ENCODE results near the gene TPK1. TPM values are rescaled to one million over a fixed set of nuclear protein-coding genes. Genes with fewer than 3 reads are reported as not detected.
A peak's percentile ranks its signal among the peaks of the same experiment; 100 is the strongest.

The TPK1 gene
- total and polyA plus RNA-seq, 4 donors: 3.5 to 15.5 (median 7.8) TPM

DNA sequence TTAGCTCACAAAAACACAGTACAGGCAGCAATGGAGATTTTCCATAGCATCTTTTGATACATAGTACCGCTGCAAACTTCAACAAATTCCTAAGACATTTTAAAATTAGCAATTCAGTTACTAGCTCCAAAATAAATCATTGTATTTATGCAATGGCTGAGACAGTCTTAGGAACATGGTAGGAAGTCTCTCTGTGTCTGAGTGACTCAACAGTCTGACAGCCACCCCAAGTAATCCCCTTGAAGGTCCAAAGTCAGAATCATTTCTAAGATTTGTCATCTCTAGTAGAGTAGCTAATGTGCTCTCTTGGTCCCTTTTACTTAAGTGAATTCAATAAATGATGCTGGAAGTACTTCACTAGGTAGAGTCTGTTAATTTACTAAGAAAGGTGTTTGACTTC is 338.6 kb downstream of the TPK1 start:
- Histone ChIP-seq H3K27me3 (ENCODE audit: control insufficient read depth, insufficient read depth, low read length) (no peaks in the 10 kb centered on the region), H3K36me3 (ENCODE audit: control insufficient read depth, insufficient read depth, low read length) (no peaks in the 10 kb centered on the region), H3K4me1 (ENCODE audit: control insufficient read depth, insufficient read depth, low read length) (no peaks in the 10 kb centered on the region), H3K9me3 (ENCODE audit: control insufficient read depth, insufficient read depth, low read length) (no peaks in the 10 kb centered on the region), H3K4me3 (ENCODE audit: low read depth, low read length) (no peak overlapping the region), H3K27ac (ENCODE audit: low read depth, low read length) (no peak overlapping the region)
- WGBS (ENCODE audit: insufficient coverage): no CpG with 5 or more reads among the region's 1 CpG
- DNase-seq (ENCODE audit: low read depth in 4 of 6, low spot score in 6 of 6): no peak

GRCh38 chr7:144494355-144494754 is 341.5 kb downstream of the TPK1 start:
- no peak overlapping the region for H3K4me3 ChIP-seq (ENCODE audit: low read depth, low read length)
- no peaks in the 10 kb centered on the region for H3K36me3 ChIP-seq (ENCODE audit: control insufficient read depth, insufficient read depth, low read length)
- H3K27ac ChIP-seq (ENCODE audit: low read depth, low read length): no peak overlapping the region
- H3K9me3 ChIP-seq (ENCODE audit: control insufficient read depth, insufficient read depth, low read length): no peaks in the 10 kb centered on the region
- 86% methylated on average over 1 of the region's 1 CpG for WGBS (ENCODE audit: insufficient coverage)
- no peaks in the 10 kb centered on the region for H3K4me1 ChIP-seq (ENCODE audit: control insufficient read depth, insufficient read depth, low read length)
- no peak for DNase-seq (ENCODE audit: low read depth in 4 of 6, low spot score in 6 of 6)
- H3K27me3 ChIP-seq (ENCODE audit: control insufficient read depth, insufficient read depth, low read length): no peaks in the 10 kb centered on the region

DNA sequence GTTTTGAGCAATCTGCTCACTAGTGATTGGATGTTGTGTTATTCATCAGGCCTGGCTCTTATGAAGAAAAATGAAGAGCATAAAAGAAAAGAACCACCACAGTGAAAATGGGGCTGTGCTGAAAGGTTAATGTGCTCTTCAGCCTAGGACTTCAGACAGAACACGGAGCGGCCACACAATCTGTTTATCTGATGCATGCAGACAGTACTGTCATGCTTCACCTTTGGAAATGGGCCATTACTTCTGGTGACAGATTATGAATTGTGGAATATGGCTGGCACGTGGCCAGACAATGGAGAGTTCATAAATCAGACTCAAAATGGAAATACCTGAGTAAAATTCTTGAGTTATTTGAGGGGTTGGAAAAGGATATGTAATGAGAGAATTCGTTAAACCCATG is 346.3 kb downstream of the TPK1 start:
- WGBS (ENCODE audit: insufficient coverage): 78% methylated on average over 4 of the region's 4 CpGs
- DNase-seq (ENCODE audit: low read depth in 4 of 6, low spot score in 6 of 6): peak in 1 of 6 donors; percentile 14

DNA sequence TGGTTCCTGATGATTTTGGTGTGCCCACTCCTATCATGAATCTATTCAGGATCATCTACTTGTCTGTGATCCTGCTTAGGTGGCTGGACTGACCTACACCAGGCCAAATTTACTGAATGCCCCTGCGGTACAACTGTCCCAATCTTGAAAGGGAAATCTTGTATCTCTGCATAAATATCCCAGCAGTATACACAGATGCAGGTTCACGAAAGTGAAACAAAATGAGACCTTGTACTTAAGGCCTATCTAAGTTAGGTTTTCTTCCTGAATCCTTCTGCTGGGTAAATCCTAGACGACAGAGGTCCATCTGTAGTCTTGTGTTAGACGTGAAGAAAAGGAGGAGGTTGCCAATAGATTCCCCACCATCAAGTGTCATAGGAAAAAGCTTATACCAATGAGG is 346.9 kb downstream of the TPK1 start:
- Histone ChIP-seq H3K27me3 (ENCODE audit: control insufficient read depth, insufficient read depth, low read length) (no peaks in the 10 kb centered on the region), H3K36me3 (ENCODE audit: control insufficient read depth, insufficient read depth, low read length) (no peaks in the 10 kb centered on the region), H3K27ac (ENCODE audit: low read depth, low read length) (no peak overlapping the region), H3K4me3 (ENCODE audit: low read depth, low read length) (no peak overlapping the region), H3K4me1 (ENCODE audit: control insufficient read depth, insufficient read depth, low read length) (no peaks in the 10 kb centered on the region), H3K9me3 (ENCODE audit: control insufficient read depth, insufficient read depth, low read length) (no peaks in the 10 kb centered on the region)
- DNase-seq (ENCODE audit: low read depth in 4 of 6, low spot score in 6 of 6): no peak
- 100% methylated on average over 1 of the region's 4 CpGs for WGBS (ENCODE audit: insufficient coverage)

More for the DNA sequence above, 346.3 kb downstream of the TPK1 start:
- H3K9me3 ChIP-seq (ENCODE audit: control insufficient read depth, insufficient read depth, low read length): no peaks in the 10 kb centered on the region
- no peaks in the 10 kb centered on the region for H3K4me1 ChIP-seq (ENCODE audit: control insufficient read depth, insufficient read depth, low read length)
- H3K27ac ChIP-seq (ENCODE audit: low read depth, low read length): no peak overlapping the region
- no peak overlapping the region for H3K4me3 ChIP-seq (ENCODE audit: low read depth, low read length)
- no peaks in the 10 kb centered on the region for H3K27me3 ChIP-seq (ENCODE audit: control insufficient read depth, insufficient read depth, low read length)
- H3K36me3 ChIP-seq (ENCODE audit: control insufficient read depth, insufficient read depth, low read length): no peaks in the 10 kb centered on the region

GRCh38 chr7:144487901-144488300 is 348.0 kb downstream of the TPK1 start:
- peak in 1 of 6 donors; percentile 56 for DNase-seq (ENCODE audit: low read depth in 4 of 6, low spot score in 6 of 6)
- WGBS (ENCODE audit: insufficient coverage): 20% methylated on average over 1 of the region's 3 CpGs
- H3K27ac ChIP-seq (ENCODE audit: low read depth, low read length): no peak overlapping the region

DNA sequence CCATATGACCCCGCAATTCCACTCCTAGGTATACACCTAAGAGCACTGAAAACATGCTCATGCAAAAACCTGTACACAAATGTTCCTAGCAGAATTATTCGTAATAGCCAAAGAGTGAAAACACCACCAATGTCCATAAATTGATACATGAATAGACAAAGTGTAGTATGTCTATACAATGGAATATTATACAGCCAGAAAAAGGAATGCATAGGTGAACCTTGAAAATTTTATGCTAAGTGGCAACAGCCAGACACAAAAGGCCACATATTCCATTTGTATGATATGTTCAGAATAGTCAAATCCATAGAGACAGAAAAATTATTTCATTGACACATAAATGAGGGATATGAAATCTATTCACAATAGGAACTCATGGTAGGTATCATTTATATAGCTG is 351.4 kb downstream of the TPK1 start:
- H3K4me1 ChIP-seq (ENCODE audit: control insufficient read depth, insufficient read depth, low read length): no peaks in the 10 kb centered on the region
- DNase-seq (ENCODE audit: low read depth in 4 of 6, low spot score in 6 of 6): no peak
- H3K36me3 ChIP-seq (ENCODE audit: control insufficient read depth, insufficient read depth, low read length): no peaks in the 10 kb centered on the region
- no peak overlapping the region for H3K4me3 ChIP-seq (ENCODE audit: low read depth, low read length)
- no CpG with 5 or more reads among the region's 2 CpGs for WGBS (ENCODE audit: insufficient coverage)
- H3K27me3 ChIP-seq (ENCODE audit: control insufficient read depth, insufficient read depth, low read length): no peaks in the 10 kb centered on the region
- no peak overlapping the region for H3K27ac ChIP-seq (ENCODE audit: low read depth, low read length)
- H3K9me3 ChIP-seq (ENCODE audit: control insufficient read depth, insufficient read depth, low read length): no peaks in the 10 kb centered on the region

More at GRCh38 chr7:144487901-144488300, 348.0 kb downstream of the TPK1 start:
- Histone ChIP-seq H3K4me3 (ENCODE audit: low read depth, low read length) (no peak overlapping the region), H3K9me3 (ENCODE audit: control insufficient read depth, insufficient read depth, low read length) (no peaks in the 10 kb centered on the region), H3K27me3 (ENCODE audit: control insufficient read depth, insufficient read depth, low read length) (no peaks in the 10 kb centered on the region), H3K4me1 (ENCODE audit: control insufficient read depth, insufficient read depth, low read length) (no peaks in the 10 kb centered on the region), H3K36me3 (ENCODE audit: control insufficient read depth, insufficient read depth, low read length) (no peaks in the 10 kb centered on the region)

DNA sequence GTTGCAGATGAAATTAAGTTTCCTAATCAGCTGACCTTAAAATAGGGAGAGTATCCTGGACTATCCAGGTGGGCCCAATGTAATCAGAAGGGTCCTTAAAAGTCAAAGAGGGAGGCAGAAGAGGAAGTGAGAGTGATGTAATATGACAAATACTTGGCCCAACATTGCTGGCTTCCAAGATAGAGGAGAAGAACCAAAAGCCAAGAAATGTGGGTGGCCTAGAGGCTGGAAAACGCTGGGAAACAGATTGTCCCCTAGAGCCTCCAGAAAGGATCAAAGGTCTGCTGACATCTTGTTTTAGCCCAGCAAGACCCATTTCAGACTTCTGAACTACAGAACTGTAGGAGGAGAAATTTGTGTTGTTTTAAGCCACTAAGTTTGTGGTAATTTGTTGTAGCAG is 352.7 kb downstream of the TPK1 start:
- no peaks in the 10 kb centered on the region for H3K27me3 ChIP-seq (ENCODE audit: control insufficient read depth, insufficient read depth, low read length)
- no peak for DNase-seq (ENCODE audit: low read depth in 4 of 6, low spot score in 6 of 6)
- H3K4me1 ChIP-seq (ENCODE audit: control insufficient read depth, insufficient read depth, low read length): no peaks in the 10 kb centered on the region
- WGBS (ENCODE audit: insufficient coverage): 57% methylated on average over 1 of the region's 1 CpG
- no peaks in the 10 kb centered on the region for H3K36me3 ChIP-seq (ENCODE audit: control insufficient read depth, insufficient read depth, low read length)
- no peak overlapping the region for H3K4me3 ChIP-seq (ENCODE audit: low read depth, low read length)
- no peaks in the 10 kb centered on the region for H3K9me3 ChIP-seq (ENCODE audit: control insufficient read depth, insufficient read depth, low read length)
- no peak overlapping the region for H3K27ac ChIP-seq (ENCODE audit: low read depth, low read length)

DNA sequence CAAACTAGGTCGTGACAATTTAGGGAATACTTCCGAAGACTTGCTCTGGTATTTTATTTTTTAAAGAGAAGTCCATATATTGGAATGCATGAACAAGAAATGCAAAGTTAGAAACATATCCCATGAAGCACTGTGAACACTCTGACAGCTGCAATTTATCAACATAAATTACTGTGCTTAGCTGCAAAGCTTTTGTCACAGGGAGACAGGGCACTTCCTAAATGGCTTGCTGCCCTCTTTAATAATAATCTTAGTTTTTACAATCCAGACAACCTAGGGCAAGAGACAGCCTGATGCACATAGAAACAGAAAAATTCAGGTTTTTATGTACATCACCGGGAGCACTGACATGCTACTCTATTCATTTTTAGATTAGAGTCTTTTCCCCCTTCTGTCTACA is 354.0 kb downstream of the TPK1 start:
- peak in 1 of 6 donors; percentile 12 for DNase-seq (ENCODE audit: low read depth in 4 of 6, low spot score in 6 of 6)
- H3K9me3 ChIP-seq (ENCODE audit: control insufficient read depth, insufficient read depth, low read length): no peaks in the 10 kb centered on the region
- H3K27me3 ChIP-seq (ENCODE audit: control insufficient read depth, insufficient read depth, low read length): no peaks in the 10 kb centered on the region
- WGBS (ENCODE audit: insufficient coverage): no CpG with 5 or more reads among the region's 3 CpGs
- no peaks in the 10 kb centered on the region for H3K4me1 ChIP-seq (ENCODE audit: control insufficient read depth, insufficient read depth, low read length)
- H3K36me3 ChIP-seq (ENCODE audit: control insufficient read depth, insufficient read depth, low read length): no peaks in the 10 kb centered on the region
- H3K4me3 ChIP-seq (ENCODE audit: low read depth, low read length): no peak overlapping the region
- no peak overlapping the region for H3K27ac ChIP-seq (ENCODE audit: low read depth, low read length)

- no peak for DNase-seq (ENCODE audit: low read depth in 4 of 6, low spot score in 6 of 6)
- Histone ChIP-seq H3K9me3 (ENCODE audit: control insufficient read depth, insufficient read depth, low read length) (no peaks in the 10 kb centered on the region), H3K27me3 (ENCODE audit: control insufficient read depth, insufficient read depth, low read length) (no peaks in the 10 kb centered on the region), H3K4me1 (ENCODE audit: control insufficient read depth, insufficient read depth, low read length) (no peaks in the 10 kb centered on the region), H3K27ac (ENCODE audit: low read depth, low read length) (no peak overlapping the region), H3K36me3 (ENCODE audit: control insufficient read depth, insufficient read depth, low read length) (no peaks in the 10 kb centered on the region), H3K4me3 (ENCODE audit: low read depth, low read length) (no peak overlapping the region)
- WGBS (ENCODE audit: insufficient coverage): no CpG with 5 or more reads among the region's 1 CpG
Measured at GRCh38 chr7:144477348-144477747, 358.5 kb downstream of the TPK1 start.

DNA sequence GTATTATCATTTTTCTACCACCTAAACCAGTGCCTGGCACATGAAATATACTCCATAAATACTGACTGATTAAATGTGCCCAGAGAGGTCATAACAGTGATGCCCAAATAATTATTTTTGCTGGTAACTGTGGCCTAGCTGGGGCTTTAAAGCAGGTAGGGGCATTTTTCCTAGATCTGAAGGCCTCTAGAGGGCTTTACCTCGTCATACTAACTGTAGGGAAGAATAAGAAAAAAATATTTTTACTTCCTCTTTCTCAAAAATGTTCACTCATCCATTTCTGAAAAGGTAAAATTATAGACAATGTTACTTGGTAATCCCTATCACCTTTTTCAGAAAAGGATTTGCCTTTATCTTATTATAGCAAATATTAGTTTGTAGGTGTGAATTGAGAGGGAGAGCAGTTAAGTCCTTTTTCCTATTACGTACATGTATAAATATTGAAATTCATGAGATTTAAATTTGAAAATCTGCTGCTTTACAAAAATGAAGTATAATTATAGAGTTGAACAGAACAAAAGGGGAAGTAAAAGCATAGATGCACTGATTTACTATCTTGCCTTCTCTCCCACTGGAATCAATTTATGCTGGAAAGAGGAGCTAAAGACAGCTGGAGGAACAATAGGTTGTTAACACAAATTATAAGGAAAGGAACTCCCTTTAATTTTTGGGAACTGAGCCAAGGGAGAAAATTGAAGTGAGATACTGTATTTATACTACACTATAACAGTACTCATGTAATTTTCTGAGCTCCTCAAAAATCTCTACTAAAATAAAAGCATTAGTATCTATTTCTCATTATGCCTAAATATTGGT is 360.8 kb downstream of the TPK1 start:
- H3K4me1 ChIP-seq (ENCODE audit: control insufficient read depth, insufficient read depth, low read length): no peaks in the 10 kb centered on the region
- H3K27me3 ChIP-seq (ENCODE audit: control insufficient read depth, insufficient read depth, low read length): no peaks in the 10 kb centered on the region
- DNase-seq (ENCODE audit: low read depth in 4 of 6, low spot score in 6 of 6): peak in 2 of 6 donors; percentile 43 to 53
- H3K9me3 ChIP-seq (ENCODE audit: control insufficient read depth, insufficient read depth, low read length): no peaks in the 10 kb centered on the region
- H3K36me3 ChIP-seq (ENCODE audit: control insufficient read depth, insufficient read depth, low read length): no peaks in the 10 kb centered on the region
- H3K27ac ChIP-seq (ENCODE audit: low read depth, low read length): no peak overlapping the region
- no peak overlapping the region for H3K4me3 ChIP-seq (ENCODE audit: low read depth, low read length)
- WGBS (ENCODE audit: insufficient coverage): no CpG with 5 or more reads among the region's 2 CpGs

Data from spinal cord (tissue), 10 donors.